Karpas-422 (cell line): ENCODE measurements around the gene ASPN. TPM values are rescaled to one million over a fixed set of nuclear protein-coding genes. Genes with fewer than 3 reads are reported as not detected.

Experiments
- DNase-seq: peaks from one replicate; pipeline ENCODE4 v3.0.0-alpha.2; 2015
- H2AFZ ChIP-seq: fragments of 200-600 bp; sonication (generic); 2 replicates; pipeline ENCODE4 v1.6.1; 2014; ENCODE audit warnings: antibody characterized with exemption, low read length, mixed read lengths
- H3K27ac ChIP-seq: fragments of 200-600 bp; sonication (generic); 2 replicates; pipeline ENCODE4 v1.5.1; 2014; ENCODE audit warnings: mild to moderate bottlenecking, low read length, moderate library complexity
- H3K27me3 ChIP-seq: fragments of 200-600 bp; sonication (generic); 2 replicates; pipeline ENCODE4 v1.6.1; 2014; ENCODE audit warnings: low read length, mixed read lengths
- H3K36me3 ChIP-seq: fragments of 200-600 bp; sonication (generic); 2 replicates; pipeline ENCODE4 v1.6.1; 2014; ENCODE audit warnings: low read length, mixed read lengths; ENCODE audit not compliant: insufficient read depth
- H3K4me1 ChIP-seq: fragments of 200-600 bp; sonication (generic); 2 replicates; pipeline ENCODE4 v1.6.1; 2014; ENCODE audit warnings: mild to moderate bottlenecking, low read length, mixed read lengths
- H3K4me2 ChIP-seq: fragments of 200-600 bp; sonication (generic); 2 replicates; pipeline ENCODE4 v1.6.1; 2014; ENCODE audit warnings: low read length, low read depth, mild to moderate bottlenecking; ENCODE audit not compliant: poor library complexity, severe bottlenecking
- H3K4me3 ChIP-seq: fragments of 200-600 bp; sonication (generic); 2 replicates; pipeline ENCODE4 v1.5.1; 2014; ENCODE audit warnings: mild to moderate bottlenecking, antibody characterized with exemption, low read length, mixed read lengths
- H3K79me2 ChIP-seq: fragments of 200-600 bp; sonication (generic); 2 replicates; pipeline ENCODE4 v1.6.1; 2014; ENCODE audit warnings: mild to moderate bottlenecking, low read length, mixed read lengths
- H3K9ac ChIP-seq: fragments of 200-600 bp; sonication (generic); 2 replicates; pipeline ENCODE4 v1.6.0; 2014; ENCODE audit warnings: low read length
- H3K9me2 ChIP-seq: fragments of 200-600 bp; sonication (generic), shearing (Covaris generic); replicated peaks from 2 replicates; pipeline ENCODE4 v1.6.0; 2014; ENCODE audit warnings: mild to moderate bottlenecking, low read length, moderate library complexity; ENCODE audit not compliant: insufficient read depth
- H3K9me3 ChIP-seq: fragments of 300-700, 200-600 bp; sonication (generic); 2 replicates; pipeline ENCODE4 v1.6.1; 2014; ENCODE audit warnings: low read length, mixed read lengths
- H4K20me1 ChIP-seq: fragments of 200-600 bp; sonication (generic); 2 replicates; pipeline ENCODE4 v1.6.1; 2014; ENCODE audit warnings: mild to moderate bottlenecking, antibody characterized with exemption, low read length, low read depth; ENCODE audit not compliant: insufficient read depth
- total RNA-seq: library from RNA; depleted of rRNA; stranded (reverse); fragments of >200 nt; shearing (Covaris generic); gene quantifications from 2 replicates; pipeline ENCODE4 v1.2.3, GENCODE V29; 2014; ENCODE audit warnings: low replicate concordance

The ASPN gene
- total RNA-seq, 1 experiment from 2014 or later = not detected

DNA sequence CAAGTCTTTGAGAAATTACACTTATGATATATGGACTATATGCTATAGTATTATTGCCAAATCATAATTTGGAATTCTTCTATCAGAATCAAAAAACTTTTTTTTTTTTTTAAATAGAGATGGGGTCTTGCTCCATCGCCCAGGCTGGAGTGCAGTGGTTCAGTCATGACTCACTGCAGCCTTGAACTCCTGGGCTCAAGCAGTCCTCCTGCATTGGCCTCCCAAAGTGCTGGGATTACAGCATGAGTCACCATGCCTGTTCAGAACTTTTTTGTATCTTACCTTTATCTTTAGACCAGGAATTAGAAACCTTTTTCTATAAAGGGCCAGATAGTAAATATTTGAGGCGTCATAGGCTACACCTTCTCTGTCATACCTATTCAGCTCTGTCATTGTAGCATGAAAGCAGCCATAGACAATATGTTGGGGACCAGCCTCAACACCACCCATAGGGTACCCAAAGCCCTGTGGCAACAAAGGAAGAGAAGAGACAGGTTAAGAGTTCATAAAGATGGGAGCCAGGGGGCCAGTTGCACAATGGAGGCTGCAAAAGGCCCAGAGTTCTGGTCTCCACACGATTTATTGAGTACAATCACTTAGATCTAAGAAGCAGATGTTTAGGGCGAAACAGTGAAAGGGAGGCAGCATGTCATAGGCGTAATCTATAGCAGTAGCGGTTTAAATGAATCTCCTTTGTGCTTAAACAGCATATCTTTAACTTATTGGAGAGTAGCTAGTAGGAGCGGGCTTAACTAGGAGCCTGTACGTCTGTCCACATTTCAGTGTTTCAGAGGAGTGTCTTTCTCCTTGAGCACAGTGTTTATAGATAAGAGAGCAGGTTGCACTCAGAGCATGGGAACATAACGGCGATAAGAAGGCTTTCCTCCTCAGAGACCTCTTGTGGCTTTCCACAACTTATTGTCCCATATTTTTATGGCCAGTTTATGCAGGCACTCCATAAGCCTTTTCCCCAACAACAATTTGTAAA lies 41.0 kb upstream of the ASPN start:
- H3K4me3 ChIP-seq = no peak overlapping the region
- H4K20me1 ChIP-seq = no peaks in the 10 kb centered on the region

GRCh38 chr9:92520837-92521236 lies 38.5 kb upstream of the ASPN start:
- no peaks in the 10 kb centered on the region for H3K4me1 ChIP-seq
- DNase-seq = no peak
- no peak overlapping the region for H3K9ac ChIP-seq
- H3K27ac ChIP-seq = no peak overlapping the region
- no peak overlapping the region for H3K4me2 ChIP-seq
- H3K36me3 ChIP-seq = no peaks in the 10 kb centered on the region
- H3K79me2 ChIP-seq = peaks cover 3% of the 10 kb centered on the region; the same call in 1 of the 2 replicates
- no peaks in the 10 kb centered on the region for H3K9me2 ChIP-seq
- no peaks in the 10 kb centered on the region for H3K9me3 ChIP-seq
- no peaks in the 10 kb centered on the region for H3K27me3 ChIP-seq
- H4K20me1 ChIP-seq = no peaks in the 10 kb centered on the region
- no peak overlapping the region for H2AFZ ChIP-seq
- no peak overlapping the region for H3K4me3 ChIP-seq

More for the DNA sequence above, 41.0 kb upstream of the ASPN start:
- no peaks in the 10 kb centered on the region for H3K9me2 ChIP-seq
- no peak for DNase-seq
- H3K9me3 ChIP-seq = no peaks in the 10 kb centered on the region
- H3K27me3 ChIP-seq = no peaks in the 10 kb centered on the region
- H2AFZ ChIP-seq = no peak overlapping the region
- H3K79me2 ChIP-seq = peaks cover 3% of the 10 kb centered on the region; the same call in 1 of the 2 replicates
- no peaks in the 10 kb centered on the region for H3K36me3 ChIP-seq
- no peaks in the 10 kb centered on the region for H3K4me1 ChIP-seq
- no peak overlapping the region for H3K9ac ChIP-seq
- no peak overlapping the region for H3K27ac ChIP-seq
- no peak overlapping the region for H3K4me2 ChIP-seq

GRCh38 chr9:92518199-92518598 lies 35.9 kb upstream of the ASPN start:
- Histone ChIP-seq H3K79me2 (peaks cover 3% of the 10 kb centered on the region; the same call in 1 of the 2 replicates), H3K9me2 (no peaks in the 10 kb centered on the region), H2AFZ (no peak overlapping the region), H3K36me3 (no peaks in the 10 kb centered on the region), H3K4me1 (no peaks in the 10 kb centered on the region), H3K27ac (no peak overlapping the region), H4K20me1 (no peaks in the 10 kb centered on the region), H3K9me3 (no peaks in the 10 kb centered on the region), H3K9ac (no peak overlapping the region), H3K4me3 (no peak overlapping the region), H3K27me3 (no peaks in the 10 kb centered on the region), H3K4me2 (no peak overlapping the region)
- DNase-seq = no peak

GRCh38 chr9:92517046-92517445 lies 34.7 kb upstream of the ASPN start:
- no peaks in the 10 kb centered on the region for H4K20me1 ChIP-seq
- no peak for DNase-seq

GRCh38 chr9:92516521-92516920 lies 34.2 kb upstream of the ASPN start:
- Histone ChIP-seq H3K36me3 (no peaks in the 10 kb centered on the region), H3K4me3 (no peak overlapping the region), H3K79me2 (no peaks in the 10 kb centered on the region), H3K27me3 (no peaks in the 10 kb centered on the region), H3K9ac (no peak overlapping the region), H3K4me1 (no peaks in the 10 kb centered on the region), H4K20me1 (no peaks in the 10 kb centered on the region), H2AFZ (no peak overlapping the region), H3K4me2 (no peak overlapping the region), H3K9me2 (no peaks in the 10 kb centered on the region), H3K27ac (no peak overlapping the region), H3K9me3 (no peaks in the 10 kb centered on the region)
- no peak for DNase-seq

More at GRCh38 chr9:92517046-92517445, 34.7 kb upstream of the ASPN start:
- no peak overlapping the region for H3K4me2 ChIP-seq
- H3K27ac ChIP-seq = no peak overlapping the region
- no peaks in the 10 kb centered on the region for H3K9me3 ChIP-seq
- H3K9ac ChIP-seq = no peak overlapping the region
- H3K36me3 ChIP-seq = no peaks in the 10 kb centered on the region
- H3K27me3 ChIP-seq = no peaks in the 10 kb centered on the region
- H2AFZ ChIP-seq = no peak overlapping the region
- no peaks in the 10 kb centered on the region for H3K4me1 ChIP-seq
- H3K4me3 ChIP-seq = no peak overlapping the region
- no peaks in the 10 kb centered on the region for H3K9me2 ChIP-seq
- H3K79me2 ChIP-seq = no peaks in the 10 kb centered on the region

- H3K9me3 ChIP-seq = no peaks in the 10 kb centered on the region
- DNase-seq = no peak
- H3K4me2 ChIP-seq = no peak overlapping the region
- H3K27ac ChIP-seq = no peak overlapping the region
- H2AFZ ChIP-seq = no peak overlapping the region
- no peaks in the 10 kb centered on the region for H3K36me3 ChIP-seq
- no peak overlapping the region for H3K9ac ChIP-seq
- no peaks in the 10 kb centered on the region for H3K27me3 ChIP-seq
- no peaks in the 10 kb centered on the region for H3K9me2 ChIP-seq
- H3K4me1 ChIP-seq = peaks cover 10% of the 10 kb centered on the region
- no peaks in the 10 kb centered on the region for H4K20me1 ChIP-seq
- no peaks in the 10 kb centered on the region for H3K79me2 ChIP-seq
- no peak overlapping the region for H3K4me3 ChIP-seq
Observed at GRCh38 chr9:92514635-92515034, 32.3 kb upstream of the ASPN start.

GRCh38 chr9:92513349-92513748 lies 31.0 kb upstream of the ASPN start:
- peaks cover 10% of the 10 kb centered on the region for H3K4me1 ChIP-seq

DNA sequence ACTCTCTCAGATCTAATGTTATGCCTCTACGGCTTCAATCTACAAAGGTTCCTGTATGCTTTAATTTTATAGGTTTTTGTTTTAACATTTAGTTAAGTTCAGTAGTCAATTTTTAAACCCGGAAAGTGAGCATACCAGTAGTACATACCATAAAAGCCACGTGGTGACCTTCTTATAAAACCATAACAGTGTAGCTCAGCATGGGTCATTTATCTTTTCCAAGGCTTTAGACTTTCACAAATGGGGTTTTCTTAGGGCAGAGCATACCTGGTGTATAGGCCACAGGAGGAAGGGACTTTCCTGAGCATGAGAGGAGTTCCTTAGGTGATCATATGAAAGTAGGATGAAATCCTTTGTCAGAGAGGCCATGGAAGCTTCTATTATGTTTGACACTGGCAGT lies 30.3 kb upstream of the ASPN start:
- H3K9me3 ChIP-seq = no peaks in the 10 kb centered on the region
- no peak overlapping the region for H3K27ac ChIP-seq
- H3K4me2 ChIP-seq = no peak overlapping the region
- H3K9ac ChIP-seq = no peak overlapping the region
- H3K4me3 ChIP-seq = no peak overlapping the region
- DNase-seq = no peak
- H3K36me3 ChIP-seq = no peaks in the 10 kb centered on the region
- H3K79me2 ChIP-seq = no peaks in the 10 kb centered on the region
- H3K9me2 ChIP-seq = no peaks in the 10 kb centered on the region
- H3K4me1 ChIP-seq = peaks cover 13% of the 10 kb centered on the region
- no peaks in the 10 kb centered on the region for H3K27me3 ChIP-seq
- H4K20me1 ChIP-seq = no peaks in the 10 kb centered on the region
- no peak overlapping the region for H2AFZ ChIP-seq

More at GRCh38 chr9:92513349-92513748, 31.0 kb upstream of the ASPN start:
- H3K9ac ChIP-seq = no peak overlapping the region
- H3K27me3 ChIP-seq = no peaks in the 10 kb centered on the region
- no peak overlapping the region for H3K4me2 ChIP-seq
- H3K9me2 ChIP-seq = no peaks in the 10 kb centered on the region
- no peaks in the 10 kb centered on the region for H3K79me2 ChIP-seq
- no peaks in the 10 kb centered on the region for H4K20me1 ChIP-seq
- no peak for DNase-seq
- no peak overlapping the region for H2AFZ ChIP-seq
- no peaks in the 10 kb centered on the region for H3K36me3 ChIP-seq
- no peaks in the 10 kb centered on the region for H3K9me3 ChIP-seq
- H3K4me3 ChIP-seq = no peak overlapping the region
- H3K27ac ChIP-seq = no peak overlapping the region
